Epithelial cell of prostate (primary cell): ENCODE data around the gene H2BW2.
A peak's percentile ranks its signal among the peaks of the same experiment; 100 is the strongest.
"Not testable (repeated sequence)": the region's sequence is repeated elsewhere in the genome, so short reads cannot be mapped to it uniquely, and the experiment has no call there.

Experiments
- DNase-seq: peaks from one replicate; pipeline ENCODE4 v3.0.0-alpha.2; 2011; ENCODE audit warnings: low read depth, low spot score
- H3K27ac ChIP-seq: fragments of 450-650 bp; 2 replicates; pipeline ENCODE4 v1.5.1; 2017; ENCODE audit warnings: mild to moderate bottlenecking

Gene H2BW2

GRCh38 chrX:104039689-104040505 is at the start of gene H2BW2:
TSS of gene H2BW2 (plus strand) at chrX:104039956. CDS start at chrX:104039995, 39 bp downstream.
- no peak within 1 kb of the TSS for H3K27ac ChIP-seq
- DNase-seq, result no peak

- DNase-seq, result no peak
- H3K27ac ChIP-seq, result no peak overlapping the region
These were observed 40.5 kb upstream of the H2BW2 start for GRCh38 chrX:103999234-103999633.

- H3K27ac ChIP-seq, result no peak overlapping the region
- no peak for DNase-seq
These were observed 30.9 kb upstream of the H2BW2 start for GRCh38 chrX:104008831-104009230.

GRCh38 chrX:104013158-104013557 is 26.6 kb upstream of the H2BW2 start:
- H3K27ac ChIP-seq, result no peak overlapping the region
- no peak for DNase-seq

GRCh38 chrX:104013606-104014005 is 26.1 kb upstream of the H2BW2 start, which contains the start of gene H2BW1:
TSS of gene H2BW1 (minus strand) at chrX:104013708. CDS start at chrX:104013576, 132 bp downstream.
- no peak within 1 kb of the TSS for H3K27ac ChIP-seq
- DNase-seq, result no peak

- peak overlapping the region; percentile 40 for H3K27ac ChIP-seq
- DNase-seq, result peak; percentile 55
These were observed 24.2 kb upstream of the H2BW2 start for GRCh38 chrX:104015576-104015975.

GRCh38 chrX:104018126-104018525 is 21.6 kb upstream of the H2BW2 start:
- DNase-seq, result no peak
- no peak overlapping the region for H3K27ac ChIP-seq

GRCh38 chrX:104041003-104041402 is 1.2 kb downstream of the H2BW2 start:
- DNase-seq, result no peak
- H3K27ac ChIP-seq, result no peak overlapping the region

GRCh38 chrX:104045642-104046041 is 5.9 kb downstream of the H2BW2 start:
- no peak overlapping the region for H3K27ac ChIP-seq
- DNase-seq, result no peak

GRCh38 chrX:104047171-104047570 is 7.4 kb downstream of the H2BW2 start:
- no peak overlapping the region for H3K27ac ChIP-seq
- DNase-seq, result no peak

GRCh38 chrX:104054956-104055355 is 15.2 kb downstream of the H2BW2 start:
- not testable (repeated sequence) for H3K27ac ChIP-seq, DNase-seq

- not testable (repeated sequence) for H3K27ac ChIP-seq, DNase-seq
These were observed 22.9 kb downstream of the H2BW2 start for GRCh38 chrX:104062636-104063035.

- not testable (repeated sequence) for H3K27ac ChIP-seq, DNase-seq
These were observed 36.2 kb downstream of the H2BW2 start, which contains the start of gene TMSB15C for GRCh38 chrX:104075778-104076445. TSS of gene TMSB15C (minus strand) at chrX:104076236.

GRCh38 chrX:104077854-104078253 is 38.1 kb downstream of the H2BW2 start:
- not testable (repeated sequence) for H3K27ac ChIP-seq, DNase-seq

GRCh38 chrX:104084063-104084462 is 44.3 kb downstream of the H2BW2 start:
- no peak overlapping the region for H3K27ac ChIP-seq
- DNase-seq, result no peak

GRCh38 chrX:104084534-104085277 is 45.0 kb downstream of the H2BW2 start:
- H3K27ac ChIP-seq, result no peak overlapping the region
- DNase-seq, result no peak

- DNase-seq, result no peak
- no peak overlapping the region for H3K27ac ChIP-seq
These were observed 45.7 kb downstream of the H2BW2 start for GRCh38 chrX:104085477-104085876.

GRCh38 chrX:104085919-104086318 is 46.2 kb downstream of the H2BW2 start:
- no peak for DNase-seq
- no peak overlapping the region for H3K27ac ChIP-seq
